Skeletal muscle cell (primary cell): ENCODE measurements around the gene SFXN5.

Experiments
- DNase-seq: peaks from one replicate; pipeline ENCODE4 v3.0.0-alpha.2; 2010; ENCODE audit warnings: low read depth
- H3K4me3 ChIP-seq: 2 replicates; pipeline ENCODE4 v1.5.1; 2011; ENCODE audit warnings: low read depth, mild to moderate bottlenecking, control low read depth, low read length, moderate library complexity

SFXN5 gene

GRCh38 chr2:72952961-72953360 is 118.6 kb downstream of the SFXN5 start:
- no peak overlapping the region for H3K4me3 ChIP-seq
- DNase-seq, result no peak

- DNase-seq, result no peak
- H3K4me3 ChIP-seq, result no peak overlapping the region
Measured at GRCh38 chr2:72952110-72952823, 119.2 kb downstream of the SFXN5 start.

DNA sequence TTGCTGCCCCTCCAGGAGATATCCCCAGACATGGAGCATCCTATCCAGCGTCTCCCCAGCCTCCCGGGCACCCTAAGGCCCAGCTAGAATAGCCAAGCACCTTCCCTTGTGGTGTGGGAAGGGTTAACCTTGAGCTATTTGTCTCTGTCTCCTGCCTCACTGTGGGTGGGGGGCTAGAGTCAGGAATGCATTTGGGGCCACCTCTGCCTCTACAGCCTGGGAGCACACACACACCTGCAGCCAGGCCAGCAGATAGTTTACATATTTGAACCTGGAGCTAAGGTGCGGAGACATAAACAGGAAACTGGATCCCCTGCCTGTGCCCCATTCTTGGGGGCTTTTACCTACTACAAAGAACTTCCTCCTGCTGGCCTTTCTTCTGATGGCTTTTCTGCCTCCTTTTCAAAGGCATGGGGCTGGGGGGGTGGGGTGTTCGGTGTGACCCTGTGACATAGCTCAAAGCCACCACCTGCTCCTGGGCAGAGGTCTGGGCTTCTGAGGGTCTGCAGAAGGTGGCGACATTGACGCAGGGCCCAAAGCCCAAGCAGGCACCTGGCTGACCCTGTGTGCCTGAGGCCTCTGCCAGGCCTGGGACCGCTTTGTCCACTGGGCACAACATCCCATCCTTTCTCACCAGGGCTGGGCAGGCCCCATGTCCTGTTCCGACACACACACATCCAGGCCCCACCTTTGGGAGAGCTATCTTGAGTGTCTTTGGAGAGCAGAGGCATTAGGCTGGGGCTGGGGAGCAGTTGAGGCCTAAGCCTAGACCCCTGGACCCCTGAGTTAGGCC is 120.0 kb downstream of the SFXN5 start:
- no peak for DNase-seq
- H3K4me3 ChIP-seq, result no peak overlapping the region

GRCh38 chr2:72950558-72951255 is 120.8 kb downstream of the SFXN5 start:
- no peak overlapping the region for H3K4me3 ChIP-seq

DNA sequence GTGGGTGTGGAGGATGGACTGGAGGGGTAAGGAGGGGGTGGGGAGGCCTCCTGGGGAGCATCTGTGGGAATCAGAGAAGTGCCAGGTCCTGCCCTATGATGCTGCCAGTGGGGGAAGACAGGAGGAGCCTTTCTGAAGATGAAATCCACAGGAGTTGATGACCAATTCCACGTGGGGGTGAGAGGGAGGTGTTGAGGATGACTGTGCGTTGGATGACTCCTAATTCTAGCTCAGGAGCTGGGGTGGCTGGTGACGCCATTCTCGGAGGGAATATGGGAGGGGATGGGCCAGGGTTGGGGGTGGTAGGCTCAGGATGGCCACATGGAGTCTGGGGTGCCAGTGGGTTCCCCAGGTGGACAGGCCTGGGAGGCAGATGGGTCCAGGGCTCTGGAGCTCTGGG is 121.9 kb downstream of the SFXN5 start:
- DNase-seq, result no peak
- no peak overlapping the region for H3K4me3 ChIP-seq

More at GRCh38 chr2:72950558-72951255, 120.8 kb downstream of the SFXN5 start:
- DNase-seq, result no peak

- no peak overlapping the region for H3K4me3 ChIP-seq
- DNase-seq, result no peak
Measured at GRCh38 chr2:72949045-72949444, 122.5 kb downstream of the SFXN5 start.

DNA sequence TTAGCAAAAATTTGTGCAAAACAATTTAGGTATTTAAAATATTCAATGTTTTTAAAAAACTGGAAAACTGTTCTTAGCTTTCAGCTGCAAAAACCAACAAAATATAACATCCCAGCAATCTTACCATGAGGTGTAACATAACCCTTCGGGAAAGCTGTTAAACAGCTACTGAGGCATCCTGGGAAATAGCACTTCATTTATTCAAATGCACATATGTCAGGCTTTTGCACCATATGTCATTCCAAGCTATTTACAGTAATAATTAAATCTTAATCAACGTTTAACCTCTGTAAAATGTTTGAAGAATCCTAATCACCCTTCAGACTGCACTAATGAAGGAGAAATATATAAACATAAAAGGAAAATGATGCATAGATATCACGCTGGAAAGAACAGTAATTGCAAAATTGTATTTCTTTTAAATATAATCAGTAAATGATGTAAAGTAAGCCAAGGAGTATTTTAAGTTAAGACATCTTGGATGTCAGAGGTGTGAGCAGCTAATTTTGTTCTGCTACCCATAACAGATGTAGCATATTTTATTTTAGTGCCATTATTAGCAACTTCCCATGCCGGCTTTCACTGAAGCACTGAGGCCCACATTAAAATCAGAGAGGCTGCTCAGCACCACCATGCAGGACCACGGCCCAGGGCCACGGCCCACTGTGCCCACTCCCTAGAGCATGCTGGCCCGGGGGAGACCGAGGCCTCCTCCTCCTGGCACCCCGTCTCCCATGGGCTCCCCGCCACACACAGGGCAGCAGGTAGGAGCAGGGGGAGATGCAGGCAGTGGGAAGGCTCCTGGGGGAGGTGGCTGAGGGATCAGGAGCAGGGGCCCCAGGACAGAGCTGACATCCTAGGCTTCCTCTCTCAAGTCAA is 123.3 kb downstream of the SFXN5 start:
- no peak for DNase-seq

GRCh38 chr2:72946466-72946865 is 125.0 kb downstream of the SFXN5 start:
- no peak for DNase-seq
- H3K4me3 ChIP-seq, result no peak overlapping the region

More for the DNA sequence above, 123.3 kb downstream of the SFXN5 start:
- no peak overlapping the region for H3K4me3 ChIP-seq

GRCh38 chr2:72945450-72946019 is 126.0 kb downstream of the SFXN5 start:
- DNase-seq, result no peak
- H3K4me3 ChIP-seq, result no peak overlapping the region

DNA sequence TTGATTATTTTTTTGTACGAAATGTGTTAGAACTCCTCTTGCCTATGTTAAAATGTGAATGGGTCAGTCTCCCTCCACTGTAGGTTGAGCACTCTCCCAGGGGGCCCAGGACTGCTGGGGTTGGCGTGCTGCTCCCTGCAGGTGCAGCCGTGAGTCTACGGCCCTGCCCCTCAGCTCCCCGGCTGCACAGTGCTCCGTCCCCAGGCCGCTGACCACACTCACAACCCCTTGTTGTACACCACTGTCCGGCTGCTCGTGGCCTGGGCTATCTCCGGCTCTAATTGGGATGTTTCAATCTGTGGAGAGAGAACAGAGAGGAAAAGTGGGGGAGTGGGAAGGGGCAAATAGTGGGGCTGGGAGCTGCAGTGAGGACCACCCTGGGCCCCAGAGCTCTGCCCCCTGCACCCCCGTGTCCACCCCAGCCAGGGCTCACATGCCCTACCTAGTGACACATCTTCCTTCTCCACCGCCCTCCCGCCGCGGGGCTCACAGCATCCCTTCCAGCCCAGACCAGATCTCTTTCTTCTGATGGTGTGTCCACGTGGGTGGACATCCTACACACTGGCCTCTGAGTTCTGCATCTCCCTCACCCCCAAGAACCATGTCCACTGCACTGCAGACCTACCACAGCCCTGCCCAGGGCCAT is 126.6 kb downstream of the SFXN5 start:
- no peak for DNase-seq
- no peak overlapping the region for H3K4me3 ChIP-seq

DNA sequence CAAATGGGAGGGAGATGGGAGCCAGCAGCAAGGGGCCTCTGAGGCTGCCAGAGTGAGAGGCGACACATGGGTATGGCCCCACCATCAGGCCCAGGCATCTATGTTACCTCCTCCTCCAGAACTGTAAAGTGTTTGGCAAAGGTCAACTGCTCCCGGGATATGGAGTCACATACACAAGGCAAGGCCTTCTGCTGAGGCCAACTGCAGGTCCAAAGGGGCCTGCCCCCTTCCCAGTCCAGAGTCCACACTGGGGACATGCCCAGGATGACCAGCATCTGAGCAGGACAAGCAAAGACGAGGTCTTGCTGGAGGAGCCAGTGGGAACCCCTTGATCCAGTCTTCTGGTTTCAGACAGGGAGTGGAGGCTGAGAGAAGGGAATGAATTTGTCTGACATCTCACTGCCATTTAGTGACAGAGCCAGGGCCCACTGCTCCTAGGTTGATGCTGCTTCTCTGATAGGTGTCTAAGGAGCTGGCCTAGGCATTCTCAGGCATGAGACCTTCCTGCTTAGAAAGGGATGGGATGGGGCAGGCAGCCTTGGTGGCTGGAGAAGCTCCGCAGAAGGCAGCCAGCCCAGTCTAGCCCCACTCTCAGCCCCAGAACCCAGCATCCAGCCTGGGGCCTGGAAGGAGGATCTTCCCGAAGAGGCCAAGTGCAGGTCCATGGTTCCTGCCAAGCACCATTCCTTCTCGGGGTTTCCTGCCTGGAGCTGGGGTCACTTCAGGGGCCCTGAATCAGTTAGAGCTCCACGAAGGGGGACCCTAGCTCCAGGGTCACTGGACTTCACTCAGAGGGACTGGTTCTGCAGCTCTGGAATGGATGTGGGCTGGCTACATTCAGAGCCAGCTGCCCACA is 127.7 kb downstream of the SFXN5 start:
- DNase-seq, result no peak
- no peak overlapping the region for H3K4me3 ChIP-seq

DNA sequence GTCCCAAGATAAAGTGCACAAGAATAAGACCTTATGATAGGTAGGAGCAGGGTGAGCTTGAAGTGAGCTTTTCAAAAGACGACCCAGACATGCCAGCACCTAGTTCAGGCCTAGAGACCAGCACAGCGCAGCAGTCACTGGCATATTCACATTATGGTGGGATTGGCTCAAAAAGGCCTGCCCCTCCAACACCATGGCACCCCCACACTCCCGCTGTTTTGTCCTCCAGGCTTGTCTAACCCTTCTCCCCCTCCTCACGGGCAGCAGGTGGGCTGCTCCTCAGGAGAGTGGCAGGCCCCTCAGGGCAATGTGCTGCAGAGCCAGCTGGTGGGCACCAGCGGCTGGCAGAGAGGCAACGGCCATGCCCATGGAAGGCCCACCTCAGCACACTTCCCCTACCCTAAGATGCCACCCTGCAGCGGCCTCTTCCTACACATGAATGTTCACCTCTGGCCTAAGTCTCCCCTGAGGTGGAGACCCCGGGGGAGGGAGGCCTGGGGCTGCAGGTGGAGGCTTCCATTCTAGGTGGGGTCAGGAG is 128.6 kb downstream of the SFXN5 start:
- H3K4me3 ChIP-seq, result no peak overlapping the region
- no peak for DNase-seq

GRCh38 chr2:72942293-72942692 is 129.2 kb downstream of the SFXN5 start:
- no peak for DNase-seq

GRCh38 chr2:72940786-72941185 is 130.7 kb downstream of the SFXN5 start:
- no peak overlapping the region for H3K4me3 ChIP-seq
- DNase-seq, result peak; percentile 22

More at GRCh38 chr2:72942293-72942692, 129.2 kb downstream of the SFXN5 start:
- H3K4me3 ChIP-seq, result no peak overlapping the region

- H3K4me3 ChIP-seq, result no peak overlapping the region
- DNase-seq, result no peak
Measured at GRCh38 chr2:72940361-72940760, 131.2 kb downstream of the SFXN5 start.

DNA sequence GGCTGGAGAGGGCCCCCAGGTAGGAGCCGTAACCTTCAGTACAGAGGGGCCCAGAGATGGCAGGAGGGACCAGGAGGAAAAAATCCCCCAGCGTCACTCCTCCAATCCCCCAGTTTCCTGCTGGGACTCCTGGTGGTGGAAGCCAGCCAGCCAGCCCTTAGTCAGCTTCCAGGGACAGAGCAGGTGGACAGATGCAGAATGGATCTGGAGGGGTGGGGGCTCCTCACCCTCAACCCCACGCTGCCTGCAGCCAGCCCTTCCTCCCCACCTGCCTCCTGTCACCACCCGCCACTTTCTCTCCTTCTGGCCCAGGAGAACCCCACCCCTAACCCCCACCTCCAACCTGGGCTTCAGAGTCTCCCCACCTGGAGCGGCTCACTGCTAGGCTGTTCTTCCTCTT is 133.1 kb downstream of the SFXN5 start:
- no peak for DNase-seq

GRCh38 chr2:72937356-72937669 is 134.2 kb downstream of the SFXN5 start:
- no peak overlapping the region for H3K4me3 ChIP-seq
- DNase-seq, result no peak

More for the DNA sequence above, 133.1 kb downstream of the SFXN5 start:
- H3K4me3 ChIP-seq, result no peak overlapping the region
